HEK293 (cell line): ENCODE data around the gene ERBB2.

Experiments used
- CTCF ChIA-PET: fragments of 350-600 bp; formaldehyde crosslinking; extraction: SDS; loops from one replicate; lab custom pipeline; 2021; ENCODE audit warnings: antibody characterized with exemption; lab: Yijun Ruan, JAX
- POLR2A ChIA-PET: fragments of 300-600 bp; formaldehyde crosslinking; extraction: SDS; loops from one replicate; lab custom pipeline; 2020; ENCODE audit warnings: antibody characterized with exemption, inconsistent platforms; lab: Yijun Ruan, JAX
- H3K27ac ChIP-seq: fragments of 200-500 bp; sonication (Bioruptor generic); 2 replicates; pipeline ENCODE4 v1.5.1; 2014; ENCODE audit warnings: low read depth, low read length, control low read depth, inconsistent platforms; ENCODE audit errors: extremely low read depth
- H3K36me3 ChIP-seq, 2 experiments: fragments of 200-500 bp in 1 of 2; sonication (Bioruptor generic) in 1 of 2; 1 replicate in 1 of 2; 2 replicates in 1 of 2; pipeline ENCODE4 v1.5.1; 2014 to 2017; ENCODE audit warnings: inconsistent platforms in 2 of 2, low read length in 2 of 2; ENCODE audit not compliant: control insufficient read depth in 2 of 2, insufficient read depth in 1 of 2
- H3K4me1 ChIP-seq: fragments of 200-500 bp; sonication (Bioruptor generic); 2 replicates; pipeline ENCODE4 v1.5.1; 2014; ENCODE audit warnings: mild to moderate bottlenecking, low read length, inconsistent platforms; ENCODE audit not compliant: control insufficient read depth, insufficient read depth
- H3K4me3 ChIP-seq: 2 replicates; pipeline ENCODE4 v1.5.1; 2011; ENCODE audit warnings: low read depth, mild to moderate bottlenecking, control low read depth, low read length, moderate library complexity
- H3K9me3 ChIP-seq: fragments of 200-500 bp; sonication (Bioruptor generic); 2 replicates; pipeline ENCODE4 v1.5.1; 2014; ENCODE audit warnings: low read depth, low read length, inconsistent platforms; ENCODE audit not compliant: control insufficient read depth, insufficient read depth
- HOXC10 ChIP-seq: sonication (generic); formaldehyde crosslinking; IDR thresholded peaks from 2 replicates; pipeline ENCODE4 v1.8.1; 2023; ENCODE audit warnings: mild to moderate bottlenecking, missing genetic modification reagents
- OVOL3 ChIP-seq: fragments of 450-650 bp; formaldehyde crosslinking; IDR thresholded peaks from 2 replicates; pipeline ENCODE4 v1.5.1; 2016; ENCODE audit warnings: missing biosample characterization, missing genetic modification characterization
- SP2 ChIP-seq: fragments of 450-650 bp; formaldehyde crosslinking; IDR thresholded peaks from 2 replicates; pipeline ENCODE4 v1.5.1; 2016; ENCODE audit warnings: missing biosample characterization, missing genetic modification characterization
- SP3 ChIP-seq: fragments of 450-650 bp; formaldehyde crosslinking; IDR thresholded peaks from 2 replicates; pipeline ENCODE4 v1.5.1; 2016; ENCODE audit warnings: missing biosample characterization, missing genetic modification characterization
- TCF7L2 ChIP-seq: IDR thresholded peaks from 2 replicates; pipeline ENCODE4 v1.6.1; 2011; ENCODE audit warnings: low read depth, mild to moderate bottlenecking, inconsistent platforms, low read length, moderate library complexity, borderline replicate concordance
- TRIM28 ChIP-seq: IDR thresholded peaks from 2 replicates; pipeline ENCODE4 v1.6.1; 2011; ENCODE audit warnings: low read length, control low read depth, borderline replicate concordance
- YY2 ChIP-seq: fragments of 450-650 bp; formaldehyde crosslinking; IDR thresholded peaks from 2 replicates; pipeline ENCODE4 v1.5.1; 2016; ENCODE audit warnings: missing biosample characterization, missing genetic modification characterization
- ZBTB10 ChIP-seq: fragments of 450-650 bp; formaldehyde crosslinking; IDR thresholded peaks from 2 replicates; pipeline ENCODE4 v1.5.1; 2016; ENCODE audit warnings: missing biosample characterization, missing genetic modification characterization
- ZBTB20 ChIP-seq: fragments of 450-650 bp; formaldehyde crosslinking; IDR thresholded peaks from 2 replicates; pipeline ENCODE4 v1.5.1; 2016; ENCODE audit warnings: missing biosample characterization, missing genetic modification characterization
- ZBTB26 ChIP-seq: fragments of 450-650 bp; formaldehyde crosslinking; optimal IDR thresholded peaks from 2 replicates; pipeline ENCODE3; 2016; ENCODE audit warnings: missing biosample characterization, mild to moderate bottlenecking, missing genetic modification characterization
- ZFHX2 ChIP-seq: fragments of 450-650 bp; formaldehyde crosslinking; conservative IDR thresholded peaks from 2 replicates; pipeline ENCODE4 v1.5.1; 2016; ENCODE audit warnings: missing biosample characterization, missing genetic modification characterization
- ZFP41 ChIP-seq: fragments of 450-650 bp; formaldehyde crosslinking; IDR thresholded peaks from 2 replicates; pipeline ENCODE4 v1.5.1; 2016; ENCODE audit warnings: missing biosample characterization, missing genetic modification characterization, borderline replicate concordance
- ZNF148 ChIP-seq: fragments of 450-650 bp; formaldehyde crosslinking; IDR thresholded peaks from 2 replicates; pipeline ENCODE4 v1.5.0; 2017; ENCODE audit warnings: missing biosample characterization, missing genetic modification characterization, borderline replicate concordance
- ZNF18 ChIP-seq: fragments of 450-650 bp; formaldehyde crosslinking; IDR thresholded peaks from 2 replicates; pipeline ENCODE4 v1.5.1; 2016; ENCODE audit warnings: missing biosample characterization, missing genetic modification characterization
- ZNF223 ChIP-seq: fragments of 450-650 bp; formaldehyde crosslinking; IDR thresholded peaks from 2 replicates; pipeline ENCODE4 v1.5.1; 2016; ENCODE audit warnings: missing biosample characterization, missing genetic modification characterization
- ZNF23 ChIP-seq: fragments of 450-650 bp; formaldehyde crosslinking; IDR thresholded peaks from 2 replicates; pipeline ENCODE4 v1.5.1; 2016; ENCODE audit warnings: missing biosample characterization, missing genetic modification characterization, borderline replicate concordance
- ZNF24 ChIP-seq: fragments of 450-650 bp; formaldehyde crosslinking; IDR thresholded peaks from 2 replicates; pipeline ENCODE4 v1.5.1; 2016; ENCODE audit warnings: missing biosample characterization, missing genetic modification characterization
- ZNF324 ChIP-seq: fragments of 450-650 bp; formaldehyde crosslinking; IDR thresholded peaks from 2 replicates; pipeline ENCODE4 v1.5.1; 2016; ENCODE audit warnings: missing biosample characterization, missing genetic modification characterization
- ZNF341 ChIP-seq: fragments of 450-650 bp; formaldehyde crosslinking; IDR thresholded peaks from 2 replicates; pipeline ENCODE4; 2016; ENCODE audit warnings: low read depth, missing biosample characterization, missing genetic modification characterization
- ZNF37A ChIP-seq: fragments of 450-650 bp; IDR thresholded peaks from 2 replicates; pipeline ENCODE4 v1.5.1; 2018; ENCODE audit warnings: missing biosample characterization, missing genetic modification characterization
- ZNF404 ChIP-seq: fragments of 450-650 bp; formaldehyde crosslinking; IDR thresholded peaks from 2 replicates; pipeline ENCODE4 v1.5.1; 2017; ENCODE audit warnings: missing biosample characterization, missing genetic modification characterization
- ZNF423 ChIP-seq: fragments of 450-650 bp; formaldehyde crosslinking; IDR thresholded peaks from 2 replicates; pipeline ENCODE4 v1.5.1; 2016; ENCODE audit warnings: missing biosample characterization, missing genetic modification characterization
- ZNF433 ChIP-seq: fragments of 450-650 bp; formaldehyde crosslinking; IDR thresholded peaks from 2 replicates; pipeline ENCODE4 v1.5.1; 2016; ENCODE audit warnings: missing biosample characterization, missing genetic modification characterization, low read depth
- ZNF473 ChIP-seq: fragments of 450-650 bp; formaldehyde crosslinking; IDR thresholded peaks from 2 replicates; pipeline ENCODE4 v1.5.1; 2017; ENCODE audit warnings: missing biosample characterization, missing genetic modification characterization
- ZNF624 ChIP-seq: fragments of 450-650 bp; formaldehyde crosslinking; IDR thresholded peaks from 2 replicates; pipeline ENCODE4 v1.5.1; 2017; ENCODE audit warnings: missing biosample characterization, missing genetic modification characterization
- ZNF692 ChIP-seq: fragments of 450-650 bp; formaldehyde crosslinking; IDR thresholded peaks from 2 replicates; pipeline ENCODE4 v1.5.1; 2016; ENCODE audit warnings: missing biosample characterization, missing genetic modification characterization
- ZNF785 ChIP-seq: fragments of 450-650 bp; formaldehyde crosslinking; IDR thresholded peaks from 2 replicates; pipeline ENCODE4 v1.5.1; 2016; ENCODE audit warnings: missing biosample characterization, missing genetic modification characterization

The ERBB2 gene

GRCh38 chr17:39759204-39759603, 59.3 kb downstream of the ERBB2 start:
- TF ChIP-seq ZNF23 (tag by site-specific recombination): no peak
- TF ChIP-seq ZNF148 (tag by site-specific recombination): no peak
- no peak for TF ChIP-seq SP2 (tag by site-specific recombination)
- TF ChIP-seq OVOL3 (tag by site-specific recombination): no peak
- TF ChIP-seq ZNF223 (tag by site-specific recombination): no peak
- no peak for TF ChIP-seq TCF7L2
- TF ChIP-seq ZFHX2 (tag by site-specific recombination): no peak
- TF ChIP-seq ZNF433 (tag by site-specific recombination): no peak
- no peak for TF ChIP-seq ZNF324 (tag by site-specific recombination)
- no peak for TF ChIP-seq SP3 (tag by site-specific recombination)
- TF ChIP-seq ZBTB10 (tag by site-specific recombination): no peak
- no peak for TF ChIP-seq ZNF37A (tag by site-specific recombination)
- TF ChIP-seq TRIM28: no peak
- no peak for TF ChIP-seq ZNF423
- no peak for TF ChIP-seq ZFP41 (tag by site-specific recombination)
- Histone ChIP-seq H3K4me3 (no peak overlapping the region), H3K4me1 (no peaks in the 10 kb centered on the region), H3K9me3 (no peaks in the 10 kb centered on the region), H3K27ac (no peak overlapping the region), H3K36me3 (no peaks in the 10 kb centered on the region; a peak in 1 of 3 replicates)
- CTCF ChIA-PET: interaction anchor here (0.5 to 2.6 kb wide), 8 partner anchors 8 to 567 kb away, joined by 3 to 19 read pairs (median 4); partner anchors contain the start of gene MIEN1
- POLR2A ChIA-PET: interaction anchor here (1.2 kb wide), 1 partner anchor 71 kb away, joined by 3 read pairs; the partner anchor contains the start of gene PGAP3

GRCh38 chr17:39761861-39762496, 62.1 kb downstream of the ERBB2 start:
- H3K36me3 ChIP-seq: no peaks in the 10 kb centered on the region; a peak in 1 of 3 replicates
- TF ChIP-seq ZNF785 (tag by site-specific recombination) (no peak), ZNF692 (tag by site-specific recombination) (no peak), ZNF404 (tag by site-specific recombination) (no peak), ZNF624 (tag by site-specific recombination) (no peak), ZNF24 (no peak), ZNF473 (no peak), ZNF341 (no peak), ZBTB20 (tag by site-specific recombination) (no peak), HOXC10 (CRISPR knock-in tag) (no peak), ZBTB26 (tag by site-specific recombination) (no peak), ZNF18 (tag by site-specific recombination) (no peak), YY2 (tag by site-specific recombination) (no peak)

More at GRCh38 chr17:39761861-39762496, 62.1 kb downstream of the ERBB2 start:
- no peaks in the 10 kb centered on the region for H3K4me1 ChIP-seq
- no peaks in the 10 kb centered on the region for H3K9me3 ChIP-seq
- no peak overlapping the region for H3K4me3 ChIP-seq
- CTCF ChIA-PET: interaction anchor here (0.7 to 1.4 kb wide), 3 partner anchors 8 to 355 kb away, joined by 3 read pairs; no protein-coding TSS in a partner anchor
- POLR2A ChIA-PET: interaction anchor here (0.7 kb wide), 1 partner anchor 164 kb away, joined by 3 read pairs; no protein-coding TSS in a partner anchor
- no peak overlapping the region for H3K27ac ChIP-seq
